HEK293T (cell line): ENCODE results near the gene TUBAL3.

Experiments
- ARNT ChIP-seq: fragments of 450-650 bp; IDR thresholded peaks from 2 replicates; pipeline ENCODE4 v1.6.1; 2017; ENCODE audit warnings: mild to moderate bottlenecking
- BHLHE40 ChIP-seq: fragments of 450-650 bp; IDR thresholded peaks from 2 replicates; pipeline ENCODE4 v1.6.1; 2016; ENCODE audit warnings: mild to moderate bottlenecking, moderate library complexity, borderline replicate concordance
- ELF4 ChIP-seq: fragments of 450-650 bp; IDR thresholded peaks from 2 replicates; pipeline ENCODE4 v1.6.1; 2017; ENCODE audit warnings: antibody characterized with exemption
- FOXA1 ChIP-seq: fragments of 450-650 bp; IDR thresholded peaks from 2 replicates; pipeline ENCODE4 v1.6.1; 2016; ENCODE audit warnings: mild to moderate bottlenecking
- FOXM1 ChIP-seq: fragments of 450-650 bp; IDR thresholded peaks from 2 replicates; pipeline ENCODE4 v1.6.1; 2017; ENCODE audit warnings: mild to moderate bottlenecking, borderline replicate concordance
- HDGF ChIP-seq: fragments of 450-650 bp; IDR thresholded peaks from 2 replicates; pipeline ENCODE4 v1.6.1; 2017; ENCODE audit warnings: antibody characterized with exemption, borderline replicate concordance
- NFRKB ChIP-seq: fragments of 450-650 bp; IDR thresholded peaks from 2 replicates; pipeline ENCODE4 v1.6.1; 2016; ENCODE audit warnings: mild to moderate bottlenecking, moderate library complexity
- PKNOX1 ChIP-seq: fragments of 450-650 bp; IDR thresholded peaks from 2 replicates; pipeline ENCODE4 v1.6.1; 2016
- SP1 ChIP-seq: fragments of 450-650 bp; IDR thresholded peaks from 2 replicates; pipeline ENCODE4 v1.6.1; 2017
- SUZ12 ChIP-seq: fragments of 450-650 bp; IDR thresholded peaks from 2 replicates; pipeline ENCODE4 v1.6.1; 2016; ENCODE audit warnings: mild to moderate bottlenecking
- TARDBP ChIP-seq: fragments of 450-650 bp; IDR thresholded peaks from 2 replicates; pipeline ENCODE4 v1.6.1; 2016
- ZNF384 ChIP-seq: fragments of 450-650 bp; IDR thresholded peaks from 2 replicates; pipeline ENCODE4 v1.6.1; 2016

GRCh38 chr10:5419466-5420094 is 15.0 kb upstream of the TUBAL3 start:
- no peak for TF ChIP-seq ZNF384
- TF ChIP-seq FOXM1, result no peak
- TF ChIP-seq SP1, result no peak
- TF ChIP-seq ELF4, result no peak
- no peak for TF ChIP-seq FOXA1
- no peak for TF ChIP-seq TARDBP
- TF ChIP-seq SUZ12, result no peak
- no peak for TF ChIP-seq NFRKB
- TF ChIP-seq ARNT, result no peak
- TF ChIP-seq PKNOX1, result no peak
- TF ChIP-seq HDGF, result no peak
- TF ChIP-seq BHLHE40, result no peak
